Smooth muscle cell of the brain vasculature (primary cell): ENCODE results near the gene CALML5.

ENCODE experiments used
- DNase-seq: peaks from one replicate; pipeline ENCODE4 v3.0.0-alpha.2; 2012; ENCODE audit warnings: low read depth, low spot score

Gene CALML5

GRCh38 chr10:5515948-5516761, 16.8 kb upstream of the CALML5 start:
- no peak for DNase-seq

- DNase-seq: no peak
Measured at GRCh38 chr10:5514226-5514850, 15.0 kb upstream of the CALML5 start.

GRCh38 chr10:5512881-5513612, 13.7 kb upstream of the CALML5 start:
- no peak for DNase-seq

GRCh38 chr10:5512331-5512730, 13.0 kb upstream of the CALML5 start:
- no peak for DNase-seq

GRCh38 chr10:5511885-5512280, 12.5 kb upstream of the CALML5 start:
- DNase-seq: no peak

GRCh38 chr10:5511231-5511884, 12.0 kb upstream of the CALML5 start:
- DNase-seq: no peak

- DNase-seq: no peak
Measured at GRCh38 chr10:5510281-5511072, 11.1 kb upstream of the CALML5 start.

GRCh38 chr10:5509691-5510090, 10.3 kb upstream of the CALML5 start:
- DNase-seq: no peak

- no peak for DNase-seq
Measured at GRCh38 chr10:5509236-5509635, 9.9 kb upstream of the CALML5 start.

GRCh38 chr10:5508786-5509185, 9.4 kb upstream of the CALML5 start:
- DNase-seq: no peak

GRCh38 chr10:5508161-5508604, 8.8 kb upstream of the CALML5 start:
- no peak for DNase-seq

GRCh38 chr10:5507649-5508131, 8.3 kb upstream of the CALML5 start:
- DNase-seq: no peak

GRCh38 chr10:5506751-5507648, 7.6 kb upstream of the CALML5 start:
- no peak for DNase-seq

- no peak for DNase-seq
Measured at GRCh38 chr10:5506246-5506645, 6.9 kb upstream of the CALML5 start.

GRCh38 chr10:5504146-5505072, 5.0 kb upstream of the CALML5 start:
- no peak for DNase-seq

- DNase-seq: no peak
Measured at GRCh38 chr10:5503477-5503835, 4.1 kb upstream of the CALML5 start.

GRCh38 chr10:5502571-5503476, 3.5 kb upstream of the CALML5 start:
- DNase-seq: no peak

GRCh38 chr10:5502061-5502521, 2.7 kb upstream of the CALML5 start:
- no peak for DNase-seq
